Renal cortical epithelial cell (primary cell): ENCODE results near the gene ENOX1. TPM values are rescaled to one million over a fixed set of nuclear protein-coding genes. Genes with fewer than 3 reads are reported as not detected.

Source experiments
- DNase-seq: peaks from one replicate; pipeline ENCODE4 v3.0.0-alpha.2; 2011; ENCODE audit warnings: low read depth
- total RNA-seq: library from RNA; depleted of rRNA; stranded (reverse); fragments of >200 nt; gene quantifications from 2 replicates; pipeline ENCODE4 v1.2.3, GENCODE V29; 2014

The ENOX1 gene
- total RNA-seq, 1 donor from 2014 or later: 2.7 TPM

- DNase-seq: no peak
Observed at GRCh38 chr13:43251961-43252360, 534.8 kb downstream of the ENOX1 start.

- no peak for DNase-seq
Observed at GRCh38 chr13:43246382-43246781, 540.4 kb downstream of the ENOX1 start.

- DNase-seq: peak; percentile 88
Observed at GRCh38 chr13:43245374-43245964, 541.3 kb downstream of the ENOX1 start.

- DNase-seq: no peak
Observed at GRCh38 chr13:43244481-43244880, 542.3 kb downstream of the ENOX1 start.

GRCh38 chr13:43243711-43244110, 543.1 kb downstream of the ENOX1 start:
- DNase-seq: no peak

GRCh38 chr13:43242040-43242439, 544.7 kb downstream of the ENOX1 start:
- no peak for DNase-seq

GRCh38 chr13:43240278-43240677, 546.5 kb downstream of the ENOX1 start:
- DNase-seq: no peak

- no peak for DNase-seq
Observed at GRCh38 chr13:43239275-43239840, 547.4 kb downstream of the ENOX1 start.

GRCh38 chr13:43238341-43239083, 548.3 kb downstream of the ENOX1 start:
- DNase-seq: no peak

GRCh38 chr13:43237616-43238015, 549.2 kb downstream of the ENOX1 start:
- DNase-seq: no peak

GRCh38 chr13:43235028-43235427, 551.7 kb downstream of the ENOX1 start:
- DNase-seq: no peak

GRCh38 chr13:43232873-43233265, 553.9 kb downstream of the ENOX1 start:
- DNase-seq: peak; percentile 12

GRCh38 chr13:43232144-43232872, 554.5 kb downstream of the ENOX1 start:
- peak; percentile 7 for DNase-seq

- no peak for DNase-seq
Observed at GRCh38 chr13:43230989-43231388, 555.8 kb downstream of the ENOX1 start.

- peak; percentile 6 for DNase-seq
Observed at GRCh38 chr13:43229506-43229905, 557.3 kb downstream of the ENOX1 start.

GRCh38 chr13:43227721-43228120, 559.1 kb downstream of the ENOX1 start:
- no peak for DNase-seq

- DNase-seq: no peak
Observed at GRCh38 chr13:43223216-43223615, 563.6 kb downstream of the ENOX1 start.

GRCh38 chr13:43222086-43222485, 564.7 kb downstream of the ENOX1 start:
- no peak for DNase-seq

GRCh38 chr13:43221611-43222010, 565.2 kb downstream of the ENOX1 start:
- DNase-seq: no peak

GRCh38 chr13:43220873-43221595, 565.7 kb downstream of the ENOX1 start:
- DNase-seq: no peak

- DNase-seq: no peak
Observed at GRCh38 chr13:43214124-43214523, 572.6 kb downstream of the ENOX1 start.

- no peak for DNase-seq
Observed at GRCh38 chr13:43206838-43207237, 579.9 kb downstream of the ENOX1 start.
